ENCODE measurements around the gene KCNH2.

- no peak for TF ChIP-seq TAF1 (IDR thresholded peaks at IDR 0.05; ENCODE audit: borderline replicate concordance, insufficient read depth, low read length)
- no peak for TF ChIP-seq SIN3A (IDR thresholded peaks at IDR 0.05; ENCODE audit: borderline replicate concordance, insufficient read depth, low read length)
These were observed 20.2 kb upstream of the KCNH2 start for GRCh38 chr7:150998341-150998740.
